HG03575 (cell line): Measurements from ENCODE around the gene PIP4K2B.
"Not testable (repeated sequence)": the region's sequence is repeated elsewhere in the genome, so short reads cannot be mapped to it uniquely, and the experiment has no call there.

Source experiments
- ATAC-seq: cut with Tn5 transposase; IDR thresholded peaks from one replicate; pipeline ENCODE4 v1.9.1; 2021; ENCODE audit not compliant: unreplicated experiment, insufficient number of reproducible peaks, low FRiP score; ENCODE audit errors: extremely low read depth

The PIP4K2B gene

DNA sequence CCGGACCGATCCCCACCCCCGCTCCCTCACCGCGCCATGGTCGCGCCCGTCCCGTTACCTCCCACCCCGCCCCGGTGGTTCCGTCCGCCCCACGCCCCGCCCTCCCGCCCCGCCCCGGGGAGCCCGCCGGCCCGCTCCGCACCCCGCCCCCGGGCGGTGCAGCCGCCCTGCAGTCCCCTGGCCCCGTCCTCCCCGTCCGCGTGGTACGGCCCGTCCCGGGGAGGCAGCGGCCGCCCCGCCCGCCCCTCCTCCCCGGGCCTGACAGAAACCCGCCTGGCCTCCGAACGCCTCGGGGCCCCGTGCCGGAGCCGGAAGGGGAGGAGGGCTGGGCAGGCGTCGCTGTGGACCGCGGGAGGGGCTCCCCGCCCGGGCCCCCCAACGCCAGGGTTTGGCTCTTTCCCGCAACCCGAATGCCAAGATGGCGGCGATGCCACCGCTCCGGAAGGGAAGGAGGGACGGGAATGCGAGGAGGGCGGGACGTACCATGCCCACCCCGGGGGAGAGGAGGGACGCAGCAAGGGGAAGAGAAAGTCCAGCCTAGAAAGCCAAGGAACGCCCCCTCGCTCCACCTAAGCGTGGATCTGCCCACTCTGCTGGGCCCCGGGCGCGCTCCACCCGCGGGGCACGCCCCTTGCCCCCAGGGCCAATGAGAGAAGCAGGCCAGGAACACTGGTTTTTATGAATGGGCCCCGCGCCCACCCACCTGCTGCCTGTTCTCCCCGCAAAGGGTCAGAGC, at the start of gene PIP4K2B:
Gene PIP4K2B (minus strand): TSS at position 56 of the 736 bp plus-strand sequence. CDS start 132 bp downstream, outside the sequence.
- no peak for ATAC-seq

DNA sequence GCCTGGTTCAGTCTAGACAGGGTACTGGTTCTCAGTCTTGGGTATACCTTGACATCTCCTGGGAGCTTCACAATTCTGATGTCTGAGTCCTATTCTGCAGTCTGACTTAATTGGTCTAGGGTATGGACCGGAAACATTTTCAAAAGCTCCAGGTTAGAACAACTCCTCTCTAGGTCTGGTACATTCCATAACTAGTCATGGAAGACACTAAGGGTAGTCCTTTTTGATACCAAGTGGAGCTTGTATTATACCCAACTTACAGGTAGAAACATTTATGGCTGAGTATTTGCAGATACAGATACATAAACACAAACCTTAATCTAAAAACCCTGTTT, 49.2 kb upstream of the PIP4K2B start:
- no peak for ATAC-seq

DNA sequence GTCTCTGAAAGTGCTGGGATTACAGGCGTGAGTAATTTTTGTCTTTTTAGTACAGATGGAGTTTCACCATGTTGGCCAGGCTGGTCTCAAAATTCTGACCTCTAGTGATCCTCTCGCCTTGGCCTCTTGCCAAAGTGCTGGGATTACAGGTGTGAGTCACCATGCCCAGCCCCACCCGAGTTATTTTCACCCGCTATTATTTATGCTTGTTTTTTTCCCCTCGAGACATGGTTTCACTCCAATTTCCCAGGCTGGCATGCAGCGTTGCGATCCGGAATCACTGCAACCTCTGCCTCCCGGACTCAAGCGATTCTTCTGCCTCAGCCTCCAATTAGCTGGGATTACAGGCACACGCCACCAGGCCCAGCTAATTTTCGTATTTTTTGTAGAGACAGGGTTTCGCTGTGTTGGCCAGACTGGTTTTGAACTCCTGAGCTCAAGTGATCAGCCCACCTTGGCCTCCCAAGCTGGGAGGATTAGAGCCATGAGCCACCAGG, 45.0 kb upstream of the PIP4K2B start:
- no peak for ATAC-seq

DNA sequence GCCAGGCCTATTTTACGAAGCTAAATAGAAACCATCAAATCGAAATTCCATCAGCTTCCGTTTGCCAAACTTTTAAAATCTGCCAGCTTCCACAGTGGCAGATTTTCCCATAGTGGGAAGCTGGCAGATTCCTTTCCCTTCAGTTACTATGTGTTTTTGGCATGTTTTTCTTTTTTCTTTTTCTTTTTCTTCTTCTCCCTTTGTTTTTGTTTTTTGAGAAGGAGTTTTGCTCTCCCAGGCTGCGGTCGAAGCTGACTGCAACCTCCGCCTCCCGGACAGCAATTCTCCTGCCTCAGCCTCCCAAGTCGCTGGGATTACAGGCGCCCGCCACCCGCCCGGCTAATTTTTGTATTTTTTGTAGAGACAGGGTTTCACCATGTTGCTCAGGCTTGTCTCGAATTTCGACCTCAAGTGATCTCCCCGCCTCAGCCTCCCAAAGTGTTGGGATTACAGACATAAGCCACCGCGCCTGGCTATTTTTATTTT, 26.4 kb upstream of the PIP4K2B start:
- no peak for ATAC-seq

- no peak for ATAC-seq
These were observed 25.8 kb upstream of the PIP4K2B start, which contains the start of gene CWC25 for GRCh38 chr17:38824899-38825761. Gene CWC25, minus strand, starts transcription at chr17:38825321. Its CDS starts 138 bp downstream, at chr17:38825183.

GRCh38 chr17:38815576-38816193, 16.3 kb upstream of the PIP4K2B start:
- no peak for ATAC-seq

GRCh38 chr17:38809828-38810227, 10.5 kb upstream of the PIP4K2B start:
- ATAC-seq: no peak

DNA sequence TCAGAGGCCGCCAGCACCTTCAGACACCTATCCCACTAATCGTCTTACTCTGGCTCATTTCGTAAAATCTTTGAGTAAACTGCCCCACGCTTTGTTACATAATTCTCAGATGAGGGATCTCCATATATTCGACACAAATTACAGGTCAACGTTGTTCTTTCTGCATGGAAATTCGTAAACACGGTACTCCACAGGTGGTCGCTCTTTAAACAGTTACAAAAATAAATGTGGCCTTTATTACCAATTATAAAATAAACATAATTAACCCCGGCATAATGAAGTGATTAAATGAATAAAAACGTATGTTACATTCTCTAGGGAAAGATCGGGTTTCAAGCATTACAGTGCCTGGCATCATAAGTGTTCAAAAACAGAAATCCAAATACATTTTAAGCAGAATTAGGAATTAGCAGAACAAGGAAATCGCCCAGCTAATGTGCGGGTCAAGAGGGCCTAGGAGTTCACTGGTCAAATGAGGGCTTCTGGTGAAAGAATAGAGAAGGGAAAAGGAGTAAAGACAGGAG, 943 bp upstream of the PIP4K2B start:
- ATAC-seq: no peak

GRCh38 chr17:38798614-38799500, 499 bp downstream of the PIP4K2B start:
- no peak for ATAC-seq

DNA sequence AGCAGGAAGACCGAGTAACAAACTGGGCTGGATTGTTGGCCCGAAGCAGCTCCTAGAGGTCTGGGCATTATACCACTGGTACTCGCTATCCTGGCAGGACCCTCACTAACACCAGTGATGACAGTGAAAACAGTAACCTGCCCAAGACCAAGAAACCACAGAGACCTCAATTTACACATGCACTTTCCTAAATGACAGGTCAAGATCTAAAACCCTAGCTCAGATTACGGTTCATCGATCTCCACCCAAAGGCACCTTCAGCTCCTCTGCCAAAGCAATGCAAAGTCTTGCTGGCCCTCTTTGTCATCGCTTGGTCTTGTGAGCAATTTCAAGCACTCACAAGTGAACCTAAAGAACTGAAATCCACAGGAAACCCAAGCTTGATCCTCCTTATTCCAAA, 1.5 kb downstream of the PIP4K2B start:
- ATAC-seq: no peak

DNA sequence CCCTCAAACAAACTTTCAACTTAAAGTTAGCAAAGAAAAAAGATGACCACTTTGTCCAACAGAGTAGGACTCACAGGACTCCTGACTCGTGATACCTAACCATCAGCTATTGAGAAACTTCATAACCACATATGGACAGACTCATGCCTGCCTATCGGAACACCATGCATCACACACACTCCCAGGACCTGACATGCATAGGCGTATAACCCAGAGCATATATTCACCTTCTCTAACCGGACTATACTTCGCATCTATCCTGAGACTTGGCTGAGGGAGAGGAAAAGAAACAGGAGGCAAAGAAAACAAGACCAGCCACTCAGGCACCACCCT, 2.2 kb downstream of the PIP4K2B start:
- no peak for ATAC-seq

DNA sequence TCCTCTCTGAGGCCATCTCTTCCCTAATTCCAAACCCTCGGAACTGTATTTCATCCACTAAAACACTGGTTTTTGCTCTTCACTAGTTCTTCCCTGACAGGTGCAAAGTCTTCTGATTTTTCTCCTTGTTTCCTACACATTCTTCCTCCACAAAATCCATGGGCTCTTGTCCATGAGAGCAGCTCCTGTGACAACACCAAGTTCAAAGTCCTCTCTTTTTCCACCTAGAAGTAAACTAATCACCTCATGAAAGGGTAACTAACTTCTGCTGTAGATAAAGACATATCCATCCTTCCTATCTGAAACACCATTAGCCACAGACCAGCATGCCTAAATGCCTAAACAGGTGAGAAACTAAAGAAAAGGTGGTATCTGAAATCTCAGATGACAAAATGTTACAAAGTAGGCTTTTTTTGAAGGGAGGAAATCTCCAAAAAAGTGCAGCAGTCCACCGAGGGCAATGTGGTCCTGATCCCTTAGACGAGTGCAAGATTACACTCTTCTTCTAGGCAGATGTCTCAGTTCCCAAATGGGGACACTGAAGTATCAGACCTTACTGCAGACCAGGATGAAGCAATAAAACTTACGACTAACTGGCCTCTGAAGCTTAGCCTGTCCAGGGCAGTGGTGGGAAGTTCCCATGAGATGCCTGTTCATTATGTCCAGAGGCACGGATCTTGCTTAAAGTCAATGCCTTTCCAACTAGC, 2.8 kb downstream of the PIP4K2B start:
- ATAC-seq: no peak

- ATAC-seq: no peak
These were observed 5.1 kb downstream of the PIP4K2B start for GRCh38 chr17:38794221-38794620.

- ATAC-seq: no peak
These were observed 8.2 kb downstream of the PIP4K2B start for GRCh38 chr17:38791162-38791561.

DNA sequence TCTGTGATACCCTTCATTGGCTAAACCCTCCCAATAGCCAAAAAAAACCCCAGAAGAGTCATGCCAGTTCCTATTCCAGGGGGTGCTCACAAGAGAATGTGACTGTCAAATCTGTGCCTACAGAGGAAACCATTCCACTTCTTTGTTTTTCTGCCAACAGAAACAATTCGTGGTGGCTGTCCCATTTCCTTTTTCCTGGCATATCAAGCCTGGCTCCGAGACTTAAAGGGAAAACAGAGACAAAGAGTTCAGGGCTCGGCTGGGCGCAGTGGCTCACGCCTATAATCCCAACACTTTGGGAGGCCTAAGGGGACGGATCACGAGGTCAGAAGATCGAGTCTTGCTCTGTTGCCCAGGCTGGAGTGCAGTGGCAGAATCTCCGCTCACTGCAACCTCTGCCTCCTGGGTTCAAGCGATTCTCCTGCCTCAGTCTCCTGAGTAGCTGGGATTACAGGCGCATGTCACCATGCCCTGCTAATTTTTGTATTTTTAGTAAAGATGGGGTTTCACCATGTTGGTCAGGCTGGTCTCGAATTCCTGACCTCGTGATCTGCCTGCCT, 9.1 kb downstream of the PIP4K2B start:
- ATAC-seq: not testable (repeated sequence)

DNA sequence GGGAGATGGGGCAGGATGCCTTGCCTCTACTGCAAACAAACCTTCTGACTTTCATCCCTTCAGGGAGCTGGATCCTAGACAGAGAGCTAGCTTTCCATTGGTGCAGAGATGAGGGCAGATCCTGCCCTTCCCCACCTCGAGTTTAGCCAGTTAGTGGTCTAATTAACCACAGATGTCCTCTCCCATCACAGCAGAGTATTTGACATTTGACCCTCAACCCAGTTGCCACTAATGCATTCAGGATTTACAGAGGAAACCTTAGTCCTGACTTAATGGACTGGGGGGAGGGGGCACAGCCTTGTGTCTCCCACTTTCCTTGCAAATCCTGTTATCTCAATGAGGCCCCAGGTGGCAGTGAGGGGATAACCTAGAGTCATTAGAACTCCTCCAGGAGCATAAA, 10.2 kb downstream of the PIP4K2B start:
- no peak for ATAC-seq

DNA sequence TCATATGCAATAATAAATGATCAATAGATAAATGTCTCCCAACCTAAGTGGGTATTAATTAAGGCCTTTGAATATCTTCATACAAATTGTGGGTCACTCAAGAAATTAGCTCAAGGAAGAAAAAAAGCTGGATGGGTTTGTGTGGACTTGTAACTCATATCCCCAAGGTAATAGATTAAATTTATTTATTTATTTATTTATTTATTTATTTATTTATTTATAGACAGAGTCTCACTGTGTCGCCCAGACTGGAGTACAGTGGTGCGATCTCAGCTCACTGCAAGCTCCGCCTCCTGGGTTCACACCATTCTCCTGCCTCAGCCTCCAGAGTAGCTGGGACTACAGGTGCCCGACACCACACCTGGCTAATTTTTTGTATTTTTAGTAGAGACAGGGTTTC, 11.4 kb downstream of the PIP4K2B start:
- ATAC-seq: not testable (repeated sequence)

DNA sequence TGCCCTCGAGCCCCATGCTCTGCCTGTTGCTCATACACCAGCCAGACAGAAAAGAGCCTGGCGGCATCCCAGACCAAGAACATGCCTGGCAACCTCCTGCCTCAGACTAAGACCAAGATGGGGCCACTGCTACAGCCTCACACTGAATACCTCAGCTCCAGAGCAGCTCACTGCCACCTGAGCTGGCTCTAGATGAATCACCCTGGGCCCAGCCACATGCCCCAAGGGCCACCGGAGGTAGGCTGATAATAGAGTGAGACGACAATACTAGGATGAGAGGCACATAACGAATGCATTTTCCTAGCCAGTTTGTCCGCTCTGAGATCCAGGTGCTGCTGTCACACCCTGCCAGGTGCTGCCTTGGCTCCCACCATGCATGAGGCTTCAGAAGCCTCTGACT, 13.0 kb downstream of the PIP4K2B start:
- no peak for ATAC-seq
